HepG2 (cell line): ENCODE data around the gene PYY. TPM values are rescaled to one million over a fixed set of nuclear protein-coding genes. Genes with fewer than 3 reads are reported as not detected.

Experiments
- AHDC1 ChIP-seq: sonication (generic); formaldehyde crosslinking; IDR thresholded peaks from 2 replicates; pipeline ENCODE4 v1.5.1; 2020; ENCODE audit warnings: mild to moderate bottlenecking, missing genetic modification reagents, borderline replicate concordance
- EP300 ChIP-seq, 3 experiments: sonication (generic) in 1 of 3; formaldehyde crosslinking in 1 of 3; IDR thresholded peaks; 2 replicates each; pipeline versions ENCODE4 v1.5.1 to v1.6.1; 2011 to 2020; ENCODE audit warnings: low read depth in 2 of 3, low read length in 2 of 3, borderline replicate concordance in 1 of 3, improper control_type of control experiment in 1 of 3, mild to moderate bottlenecking in 1 of 3, missing genetic modification reagents in 1 of 3, moderate library complexity in 1 of 3
- HIVEP1 ChIP-seq: sonication (generic); formaldehyde crosslinking; IDR thresholded peaks from 2 replicates; pipeline ENCODE4 v1.4.0; 2020; ENCODE audit warnings: mild to moderate bottlenecking, missing genetic modification reagents
- HNRNPH1 ChIP-seq: fragments of 200-400 bp; formaldehyde crosslinking; optimal IDR thresholded peaks from 2 replicates; pipeline ENCODE3; 2017; ENCODE audit warnings: mild to moderate bottlenecking, low read depth, low read length
- MAX ChIP-seq: IDR thresholded peaks from 2 replicates; pipeline ENCODE4 v1.6.1; 2012; ENCODE audit warnings: inconsistent platforms
- MAZ ChIP-seq, 2 experiments: sonication (generic) in 1 of 2; formaldehyde crosslinking in 1 of 2; IDR thresholded peaks; 2 replicates each; pipeline versions ENCODE4 v1.5.0 to v1.6.1; 2012 to 2020; ENCODE audit warnings: low read depth in 2 of 2, mild to moderate bottlenecking in 2 of 2, borderline replicate concordance in 1 of 2, improper control_type of control experiment in 1 of 2, low read length in 1 of 2, missing genetic modification reagents in 1 of 2, moderate library complexity in 1 of 2
- MIXL1 ChIP-seq: IDR thresholded peaks from 2 replicates; pipeline ENCODE4 v1.6.1; 2016
- MTA1 ChIP-seq: sonication (generic); formaldehyde crosslinking; IDR thresholded peaks from 2 replicates; pipeline ENCODE4 v1.4.0; 2020; ENCODE audit warnings: missing genetic modification reagents, mild to moderate bottlenecking, borderline replicate concordance
- MTF1 ChIP-seq: sonication (generic); formaldehyde crosslinking; IDR thresholded peaks from 2 replicates; pipeline ENCODE4 v1.5.0; 2020; ENCODE audit warnings: missing genetic modification reagents
- NPAS2 ChIP-seq: sonication (generic); formaldehyde crosslinking; IDR thresholded peaks from 2 replicates; pipeline ENCODE4 v1.8.0; 2022; ENCODE audit warnings: mild to moderate bottlenecking, missing genetic modification reagents, borderline replicate concordance
- RFXAP ChIP-seq: sonication (generic); formaldehyde crosslinking; IDR thresholded peaks from 2 replicates; pipeline ENCODE4 v1.4.0; 2020; ENCODE audit warnings: missing genetic modification reagents, borderline replicate concordance
- SALL1 ChIP-seq: sonication (generic); formaldehyde crosslinking; IDR thresholded peaks from 2 replicates; pipeline ENCODE4 v1.8.0; 2022; ENCODE audit warnings: mild to moderate bottlenecking, missing genetic modification reagents
- SATB2 ChIP-seq: sonication (generic); formaldehyde crosslinking; IDR thresholded peaks from 2 replicates; pipeline ENCODE4 v1.5.0; 2020; ENCODE audit warnings: missing genetic modification reagents
- TEAD3 ChIP-seq: optimal IDR thresholded peaks from 2 replicates; pipeline ENCODE3; 2016; ENCODE audit warnings: borderline replicate concordance
- THAP11 ChIP-seq: IDR thresholded peaks from 2 replicates; pipeline ENCODE4 v1.6.1; 2016; ENCODE audit warnings: missing biosample characterization, missing genetic modification reagents
- ZNF552 ChIP-seq: sonication (generic); formaldehyde crosslinking; IDR thresholded peaks from 2 replicates; pipeline ENCODE4 v1.9.0; 2022; ENCODE audit warnings: missing genetic modification reagents, mild to moderate bottlenecking, borderline replicate concordance
- ZNF609 ChIP-seq: sonication (generic); formaldehyde crosslinking; IDR thresholded peaks from 2 replicates; pipeline ENCODE4 v1.4.0; 2020; ENCODE audit warnings: mild to moderate bottlenecking, missing genetic modification reagents, borderline replicate concordance
- ZNF749 ChIP-seq: sonication (generic); formaldehyde crosslinking; IDR thresholded peaks from 2 replicates; pipeline ENCODE4 v1.8.0; 2022; ENCODE audit warnings: mild to moderate bottlenecking, missing genetic modification reagents, moderate library complexity, borderline replicate concordance
- ZSCAN31 ChIP-seq: sonication (generic); formaldehyde crosslinking; IDR thresholded peaks from 2 replicates; pipeline ENCODE4 v1.5.0; 2020; ENCODE audit warnings: low read depth, mild to moderate bottlenecking, missing genetic modification reagents
- polyA plus RNA-seq, 8 experiments: library from polyadenylated mRNA; depleted of rRNA in 3 of 8; stranded (reverse) in 7 of 8; unstranded in 1 of 8; fragments of >200 nt; fragmentation: Illumina TruSeq in 4 of 8; extraction: Trizol in 4 of 8; gene quantifications; 2 replicates each; pipeline versions ENCODE4 v1.2.1 to v1.2.3, GENCODE V29; 2011 to 2016; ENCODE audit warnings: low read depth in 4 of 8, missing spikeins in 1 of 8, mixed read lengths in 1 of 8; ENCODE audit not compliant: insufficient read depth in 1 of 8
- total RNA-seq, 5 experiments: library from RNA; depleted of rRNA; stranded (reverse); fragments of >200 nt; fragmentation: Illumina TruSeq; extraction: Trizol; gene quantifications; 2 replicates each; pipeline ENCODE4 v1.2.3, GENCODE V29; 2016; ENCODE audit warnings: low read depth in 1 of 5

PYY gene
- total and polyA plus RNA-seq, 2 of the 13 experiments (the other 11 are each of a cell fraction or from before 2014, with no cell fraction given): 0.25 TPM; not detected in 1

GRCh38 chr17:43931062-43931571, 22.6 kb downstream of the PYY start (continued):
- TF ChIP-seq ZNF609 (CRISPR knock-in tag) (0 out of 2 replicates have a peak, but pooled peaks have one; percentile 21), MAX (no peak), HNRNPH1 (no peak), RFXAP (CRISPR knock-in tag) (0 out of 2 replicates have a peak, but pooled peaks have one; percentile 36), MIXL1 (CRISPR knock-in tag) (peak; percentile 41; the same call in 1 of the 2 replicates), HIVEP1 (no peak), SATB2 (CRISPR knock-in tag) (no peak), MTA1 (CRISPR knock-in tag) (no peak), MAZ (IDR thresholded peaks at IDR 0.05; ENCODE audit: borderline replicate concordance, low read depth, low read length) (no peak), MAZ (CRISPR knock-in tag; IDR thresholded peaks at IDR 0.05; ENCODE audit: low read depth) (0 out of 2 replicates have a peak, but pooled peaks have one; percentile 29), THAP11 (CRISPR knock-in tag) (no peak; the same call in 1 of the 2 replicates), SALL1 (peak; percentile 76), ZNF552 (CRISPR knock-in tag) (no peak), NPAS2 (CRISPR knock-in tag) (no peak), ZSCAN31 (no peak), AHDC1 (CRISPR knock-in tag) (peak; percentile 55; the same call in 1 of the 2 replicates), TEAD3 (CRISPR knock-in tag) (peak; percentile 23), ZNF749 (no peak), MTF1 (CRISPR knock-in tag) (no peak), EP300 (IDR thresholded peaks at IDR 0.05; ENCODE audit: low read depth in 2 of 2, low read length in 2 of 2) (no peak), EP300 (CRISPR knock-in tag; IDR thresholded peaks at IDR 0.05; ENCODE audit: borderline replicate concordance) (no peak)
